PC-9 (cell line): ENCODE measurements around the gene IFI44. TPM values are rescaled to one million over a fixed set of nuclear protein-coding genes. Genes with fewer than 3 reads are reported as not detected.

ENCODE experiments used
- BruUV-seq: library from RNA; stranded (reverse); fragments of 400-500 nt; replicated peaks from 2 replicates; lab custom pipeline; 2021; lab: Mats Ljungman, UMichigan
- CTCF ChIA-PET: fragments of 300-600 bp; sonication (Branson Sonifier 250); formaldehyde crosslinking; loops from one replicate; lab custom pipeline; 2022; ENCODE audit warnings: antibody characterized with exemption; lab: Charles Lee
- POLR2A ChIA-PET: fragments of 300-600 bp; sonication (Branson Sonifier 250); formaldehyde crosslinking; loops from one replicate; lab custom pipeline; 2022; ENCODE audit warnings: antibody characterized with exemption; ENCODE audit not compliant: unreplicated experiment; lab: Charles Lee
- DNase-seq, 2 experiments: peaks; one replicate each; pipeline versions ENCODE4 v3.0.0 to v3.0.0-alpha.2; 2015 to 2022; ENCODE audit warnings: mixed read lengths in 1 of 2
- H2AFZ ChIP-seq: fragments of 200-600 bp; sonication (generic); 2 replicates; pipeline ENCODE4 v1.8.1; 2017; ENCODE audit warnings: antibody characterized with exemption
- H3F3A ChIP-seq: fragments of 200-600 bp; sonication (generic); 2 replicates; pipeline ENCODE4 v1.8.1; 2017; ENCODE audit warnings: antibody characterized with exemption, mild to moderate bottlenecking, low read depth; ENCODE audit not compliant: insufficient read depth
- H3K27ac ChIP-seq: fragments of 200-600 bp; sonication (generic); 2 replicates; pipeline ENCODE4 v1.6.1; 2016; ENCODE audit warnings: mixed run types
- H3K27me3 ChIP-seq: fragments of 200-600 bp; sonication (generic); 2 replicates; pipeline ENCODE4 v1.6.1; 2016; ENCODE audit warnings: low read depth, mixed run types; ENCODE audit not compliant: insufficient read depth
- H3K36me3 ChIP-seq: fragments of 200-600 bp; sonication (generic); 2 replicates; pipeline ENCODE4 v1.6.1; 2016; ENCODE audit warnings: low read depth, mixed run types
- H3K4me1 ChIP-seq: fragments of 200-600 bp; sonication (generic); replicated peaks from 2 replicates; pipeline ENCODE4 v1.6.1; 2016; ENCODE audit warnings: mixed run types; ENCODE audit not compliant: insufficient read depth
- H3K4me2 ChIP-seq: fragments of 200-600 bp; sonication (generic); 2 replicates; pipeline ENCODE4 v1.6.1; 2017; ENCODE audit warnings: mixed run types
- H3K4me3 ChIP-seq: fragments of 200-600 bp; sonication (generic); 2 replicates; pipeline ENCODE4 v1.6.1; 2016; ENCODE audit warnings: mixed run types
- H3K79me2 ChIP-seq: fragments of 200-600 bp; sonication (generic); 2 replicates; pipeline ENCODE4 v1.6.1; 2017; ENCODE audit warnings: low read depth, mixed run types
- H3K9me2 ChIP-seq: fragments of 200-600 bp; sonication (generic); 2 replicates; pipeline ENCODE4 v1.8.1; 2017; ENCODE audit warnings: mild to moderate bottlenecking; ENCODE audit not compliant: insufficient read depth
- H3K9me3 ChIP-seq: fragments of 200-600 bp; sonication (generic); 2 replicates; pipeline ENCODE4 v1.8.1; 2016; ENCODE audit warnings: low read depth; ENCODE audit not compliant: insufficient read depth
- H4K20me1 ChIP-seq: fragments of 200-600 bp; sonication (generic); 2 replicates; pipeline ENCODE4 v1.8.1; 2017; ENCODE audit not compliant: insufficient read depth
- CTCF ChIP-seq: fragments of 200-600 bp; sonication (generic); conservative IDR thresholded peaks from 2 replicates; pipeline ENCODE4 v1.6.1; 2017; ENCODE audit warnings: mixed run types, antibody characterized with exemption, mild to moderate bottlenecking, moderate library complexity
- EZH2 ChIP-seq: fragments of 200-600 bp; sonication (generic); IDR thresholded peaks from 2 replicates; pipeline ENCODE4 v1.8.0; 2017; ENCODE audit warnings: antibody characterized with exemption, low read depth
- intact Hi-C: fragments of 100-400 bp; cut with micrococcal nuclease; formaldehyde crosslinking; loops from one replicate; pipeline ENCODE4 v1.10.0; 2022; ENCODE audit not compliant: unreplicated experiment
- total RNA-seq: library from RNA; stranded (reverse); gene quantifications from 2 replicates; pipeline ENCODE4 v1.2.3, GENCODE V29; 2021

Gene IFI44
- total RNA-seq, 1 experiment from 2014 or later, result 4.8 TPM

GRCh38 chr1:78665809-78666208 lies 16.2 kb downstream of the IFI44 start:
- H4K20me1 ChIP-seq, result no peaks in the 10 kb centered on the region
- POLR2A ChIA-PET, result no interaction called here

GRCh38 chr1:78667939-78668338 lies 18.3 kb downstream of the IFI44 start:
- TF ChIP-seq CTCF, result no peak
- TF ChIP-seq EZH2, result no peak
- H3K79me2 ChIP-seq, result no peaks in the 10 kb centered on the region
- H2AFZ ChIP-seq, result no peak overlapping the region
- no TSS peak for BruUV-seq
- intact Hi-C loops, result no loop called here
- no peaks in the 10 kb centered on the region for H3K36me3 ChIP-seq
- H3K4me2 ChIP-seq, result no peak overlapping the region
- H3K27me3 ChIP-seq, result no peaks in the 10 kb centered on the region
- no peaks in the 10 kb centered on the region for H4K20me1 ChIP-seq
- H3K27ac ChIP-seq, result no peak overlapping the region
- H3K4me3 ChIP-seq, result no peak overlapping the region
- CTCF ChIA-PET, result no interaction called here
- H3K9me2 ChIP-seq, result no peaks in the 10 kb centered on the region; the same call in 1 of the 2 replicates
- POLR2A ChIA-PET, result no interaction called here
- no peaks in the 10 kb centered on the region for H3K4me1 ChIP-seq
- DNase-seq, result no peak
- H3F3A ChIP-seq, result no peaks in the 10 kb centered on the region
- no peaks in the 10 kb centered on the region for H3K9me3 ChIP-seq

More at GRCh38 chr1:78665809-78666208, 16.2 kb downstream of the IFI44 start:
- no peaks in the 10 kb centered on the region; the same call in 1 of the 2 replicates for H3K9me2 ChIP-seq
- no peaks in the 10 kb centered on the region for H3F3A ChIP-seq
- H3K36me3 ChIP-seq, result no peaks in the 10 kb centered on the region
- CTCF ChIA-PET, result no interaction called here
- H3K4me2 ChIP-seq, result no peak overlapping the region
- no peaks in the 10 kb centered on the region for H3K9me3 ChIP-seq
- BruUV-seq, result no TSS peak
- no peak overlapping the region for H3K27ac ChIP-seq
- intact Hi-C loops, result no loop called here
- H3K79me2 ChIP-seq, result no peaks in the 10 kb centered on the region
- no peaks in the 10 kb centered on the region for H3K27me3 ChIP-seq
- TF ChIP-seq EZH2 (no peak), CTCF (no peak)
- no peak overlapping the region for H2AFZ ChIP-seq
- DNase-seq, result no peak
- no peak overlapping the region for H3K4me3 ChIP-seq
- no peaks in the 10 kb centered on the region for H3K4me1 ChIP-seq

GRCh38 chr1:78668427-78668826 lies 18.8 kb downstream of the IFI44 start:
- intact Hi-C loops, result no loop called here
- POLR2A ChIA-PET, result no interaction called here
- Histone ChIP-seq H3K4me1 (no peaks in the 10 kb centered on the region), H3K36me3 (no peaks in the 10 kb centered on the region), H3K27me3 (no peaks in the 10 kb centered on the region), H3K9me3 (no peaks in the 10 kb centered on the region), H3K4me3 (no peak overlapping the region), H2AFZ (no peak overlapping the region), H4K20me1 (no peaks in the 10 kb centered on the region), H3K9me2 (no peaks in the 10 kb centered on the region; the same call in 1 of the 2 replicates), H3F3A (no peaks in the 10 kb centered on the region), H3K27ac (no peak overlapping the region), H3K4me2 (no peak overlapping the region), H3K79me2 (no peaks in the 10 kb centered on the region)
- BruUV-seq, result no TSS peak
- TF ChIP-seq CTCF, result no peak
- TF ChIP-seq EZH2, result no peak
- CTCF ChIA-PET, result no interaction called here
- DNase-seq, result no peak
